GM21381 (cell line): ENCODE measurements around the gene THADA.
"Not testable (repeated sequence)": the region's sequence is repeated elsewhere in the genome, so short reads cannot be mapped to it uniquely, and the experiment has no call there.

ENCODE experiments used
- ATAC-seq: cut with Tn5 transposase; IDR thresholded peaks from one replicate; pipeline ENCODE4 v1.9.1; 2021; ENCODE audit warnings: mild to moderate bottlenecking, moderate library complexity; ENCODE audit not compliant: unreplicated experiment

Gene THADA

DNA sequence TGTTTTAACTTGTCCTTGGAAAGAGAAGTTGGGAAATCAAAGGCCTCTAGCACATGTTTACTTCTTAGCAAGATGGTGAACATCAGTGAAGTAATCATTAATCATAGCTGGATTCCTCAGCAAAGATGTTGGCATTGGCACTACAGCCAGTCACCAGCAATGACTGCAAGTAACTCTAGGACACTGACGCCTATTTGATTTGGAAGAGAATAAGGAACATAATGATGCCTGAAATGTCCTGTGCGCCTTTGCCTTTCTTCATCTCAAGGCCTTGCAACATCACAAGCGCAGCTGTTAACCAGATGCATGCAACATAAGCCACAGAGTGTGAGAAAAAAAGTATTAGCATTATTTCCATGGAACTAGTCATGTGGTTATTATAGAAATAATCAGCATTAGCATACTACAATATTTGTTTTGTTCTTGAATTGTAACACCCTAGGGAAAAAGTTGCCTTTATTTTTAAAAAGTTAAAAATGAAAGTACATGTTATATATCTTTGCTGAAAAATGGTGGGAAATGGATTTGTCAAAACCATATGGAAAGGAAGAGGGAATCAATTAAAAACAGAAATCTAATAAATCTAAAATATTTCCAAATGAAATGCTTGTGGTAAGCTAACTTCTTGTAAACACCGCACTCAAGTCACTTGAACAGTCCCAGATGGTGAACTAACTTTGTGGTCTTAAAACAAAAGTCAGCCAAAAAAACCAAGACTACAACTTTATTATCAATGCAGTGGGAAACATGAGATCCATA is 55.6 kb downstream of the THADA start:
- ATAC-seq = no peak

DNA sequence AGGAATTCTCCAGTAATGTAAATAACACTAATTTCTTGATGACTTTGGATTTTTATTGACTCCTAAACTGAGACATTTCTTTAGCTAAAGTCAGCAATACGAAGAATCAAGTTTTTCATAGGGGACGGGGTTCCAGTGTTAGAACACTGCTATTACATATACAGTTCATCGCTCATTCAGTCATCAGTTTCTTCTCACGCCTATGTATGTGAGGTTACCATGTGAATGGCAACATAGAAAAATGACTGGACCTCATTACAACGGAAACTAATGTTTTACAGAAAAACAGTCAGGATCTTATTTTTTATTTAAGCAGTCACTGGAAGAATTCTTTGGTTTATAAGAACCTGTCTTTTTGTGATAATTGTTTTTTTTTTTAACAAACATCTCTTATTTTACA is 56.4 kb downstream of the THADA start:
- no peak for ATAC-seq

DNA sequence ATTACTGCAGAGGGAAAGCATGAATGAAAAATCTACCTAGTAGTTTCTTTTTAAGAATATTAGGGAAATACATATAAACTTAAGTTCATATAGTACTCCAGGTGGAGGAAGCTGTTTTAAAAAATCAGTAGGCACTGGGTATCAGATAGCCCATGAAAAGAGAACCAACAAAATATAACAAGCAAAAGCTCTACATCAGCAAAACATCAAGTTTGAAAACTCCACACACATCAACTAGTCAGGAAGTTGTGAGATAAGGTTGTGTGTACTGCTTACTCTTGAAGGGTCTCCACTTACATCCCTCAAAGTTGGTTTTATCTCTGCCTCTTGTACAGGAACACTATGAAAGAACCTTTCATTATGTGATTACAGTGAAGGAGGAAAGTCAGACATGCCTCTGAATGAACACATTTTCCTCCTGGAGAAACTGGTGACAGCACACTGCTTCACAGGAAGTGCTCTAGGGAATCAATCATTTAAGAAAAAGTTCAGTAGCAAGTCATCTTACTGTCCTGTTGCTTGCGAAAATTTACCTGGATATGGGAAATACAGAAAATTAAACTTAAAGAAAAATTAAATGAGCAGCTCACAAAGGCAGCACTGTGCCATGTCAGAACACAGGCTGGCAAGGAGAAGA is 57.7 kb downstream of the THADA start:
- no peak for ATAC-seq

- no peak for ATAC-seq
Measured at GRCh38 chr2:43537137-43537536, 58.7 kb downstream of the THADA start.

- ATAC-seq = no peak
Measured at GRCh38 chr2:43534569-43534968, 61.3 kb downstream of the THADA start.

- ATAC-seq = not testable (repeated sequence)
Measured at GRCh38 chr2:43532572-43532971, 63.3 kb downstream of the THADA start.

GRCh38 chr2:43531251-43531650 is 64.6 kb downstream of the THADA start:
- ATAC-seq = no peak

GRCh38 chr2:43526994-43527393 is 68.8 kb downstream of the THADA start:
- ATAC-seq = no peak

DNA sequence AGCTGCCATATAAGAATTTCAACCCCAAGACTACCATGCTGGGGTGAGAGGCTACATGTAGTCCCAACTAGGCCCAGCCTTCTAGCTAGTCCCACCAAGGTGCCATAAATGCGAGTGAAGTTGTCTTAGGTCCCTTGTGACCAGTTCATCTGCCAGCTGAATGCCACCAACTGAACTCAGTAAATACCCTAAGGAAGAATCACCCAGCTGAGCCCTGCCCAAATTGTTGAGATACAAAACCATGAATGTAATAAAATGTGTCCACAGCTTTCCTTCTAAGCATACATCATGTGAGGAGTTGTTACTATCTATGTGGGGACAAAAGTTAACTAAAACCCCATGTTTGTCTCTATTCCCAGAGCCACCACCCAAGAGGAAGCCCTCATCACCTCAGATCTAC is 70.3 kb downstream of the THADA start:
- no peak for ATAC-seq

DNA sequence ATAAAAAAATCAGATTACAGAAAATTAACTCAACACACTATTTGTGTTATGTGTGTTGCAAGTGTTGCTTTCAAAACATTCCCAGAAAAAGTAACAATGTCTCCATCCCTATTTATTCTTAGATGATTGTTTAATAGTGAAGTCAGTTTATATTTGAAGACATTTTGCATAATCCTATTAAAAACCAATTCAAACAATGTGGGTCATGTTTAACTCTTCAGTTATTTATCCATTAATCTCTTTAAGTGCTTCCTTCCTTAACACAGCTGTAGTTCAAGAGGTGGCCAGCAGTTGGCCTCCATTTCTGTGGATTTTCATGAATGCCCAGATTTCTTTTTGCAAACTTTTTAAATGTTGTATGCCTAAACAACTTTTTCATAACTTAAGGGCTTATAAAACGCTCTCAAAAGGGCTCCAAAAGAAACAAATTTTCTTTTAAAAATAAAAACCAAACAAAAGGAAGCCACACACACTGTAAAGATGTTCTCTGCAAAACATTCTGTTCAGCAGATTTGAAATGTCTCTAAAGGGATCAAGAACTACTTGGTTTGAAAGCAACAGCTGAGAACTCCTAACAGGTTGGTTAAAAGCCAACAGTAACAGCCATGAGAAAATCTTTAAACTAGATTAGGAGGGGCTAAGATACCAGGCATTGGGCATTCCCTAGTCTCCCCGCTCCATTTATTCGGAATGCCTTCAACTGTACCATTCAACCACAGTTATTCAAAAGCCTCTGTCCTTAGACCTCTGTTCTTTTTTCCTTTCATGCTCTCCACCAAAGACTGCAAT is 71.5 kb downstream of the THADA start:
- ATAC-seq = no peak

- ATAC-seq = no peak
Measured at GRCh38 chr2:43522177-43522576, 73.7 kb downstream of the THADA start.

- ATAC-seq = no peak
Measured at GRCh38 chr2:43521568-43521967, 74.3 kb downstream of the THADA start.

DNA sequence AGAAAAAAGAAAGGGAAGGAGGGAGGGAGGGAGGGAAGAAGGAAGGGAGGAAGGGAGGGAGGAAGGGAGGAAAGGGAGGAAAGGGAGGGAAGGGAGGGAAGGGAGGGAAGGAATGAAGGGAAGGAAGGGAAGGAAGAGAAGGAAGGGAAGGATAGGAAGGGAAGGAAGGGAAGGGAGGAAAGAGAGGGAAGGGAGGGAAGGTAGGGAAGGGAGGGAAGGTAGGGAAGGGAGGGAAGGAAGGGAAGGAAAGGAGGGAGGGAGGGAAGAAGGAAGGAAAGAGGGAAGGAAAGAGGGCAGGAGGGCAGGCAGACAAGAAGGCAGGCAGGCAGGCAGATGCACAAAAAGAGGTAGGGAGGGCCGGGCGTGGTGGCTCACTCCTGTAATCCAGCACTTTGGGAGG is 74.9 kb downstream of the THADA start:
- no peak for ATAC-seq

DNA sequence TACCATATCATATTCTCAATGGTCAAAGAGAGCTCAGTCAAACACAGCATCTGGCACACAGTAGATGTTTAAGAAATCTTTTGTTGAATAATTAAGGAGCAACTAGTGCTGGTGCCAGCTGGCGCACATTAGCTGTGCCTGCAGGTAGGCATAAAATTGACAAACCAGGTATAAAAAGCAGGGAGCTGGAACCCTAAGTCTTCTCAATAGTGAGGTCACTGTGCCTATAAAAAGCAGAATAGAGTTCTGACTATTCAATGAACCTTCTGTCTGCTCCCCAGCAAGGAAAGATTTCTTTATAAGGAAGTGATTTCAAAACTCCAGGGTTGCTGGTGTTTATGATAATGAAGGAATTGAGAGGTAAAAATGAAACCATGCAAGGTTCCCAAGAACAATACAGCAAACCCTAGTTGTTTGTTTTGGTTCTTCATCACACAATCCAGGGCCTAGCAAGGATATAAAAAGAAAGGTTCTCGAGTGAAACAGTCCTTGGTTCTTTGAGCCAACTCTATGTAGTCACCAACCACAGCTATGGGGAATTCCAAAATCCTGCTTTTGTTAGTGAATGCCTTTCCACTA is 76.1 kb downstream of the THADA start:
- no peak for ATAC-seq

GRCh38 chr2:43518718-43519117 is 77.1 kb downstream of the THADA start:
- ATAC-seq = no peak

DNA sequence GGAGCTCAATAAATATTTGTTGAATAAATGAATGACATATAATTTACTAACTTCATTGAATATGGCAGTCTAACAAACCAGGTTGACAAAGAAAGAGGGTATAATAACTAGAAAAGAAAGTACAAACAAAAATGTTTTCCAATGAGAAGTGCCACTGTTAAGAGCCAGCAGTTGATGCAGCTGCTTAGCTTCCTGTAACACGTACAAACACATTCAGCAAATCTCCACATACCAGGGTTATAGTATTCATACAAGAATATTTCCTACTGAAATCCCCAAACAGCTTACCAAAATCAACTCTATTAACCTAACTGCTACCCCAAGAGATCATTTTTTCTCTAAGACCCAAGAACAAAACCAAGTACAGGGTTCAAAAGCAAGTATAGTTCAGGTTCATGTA is 77.7 kb downstream of the THADA start:
- ATAC-seq = no peak

DNA sequence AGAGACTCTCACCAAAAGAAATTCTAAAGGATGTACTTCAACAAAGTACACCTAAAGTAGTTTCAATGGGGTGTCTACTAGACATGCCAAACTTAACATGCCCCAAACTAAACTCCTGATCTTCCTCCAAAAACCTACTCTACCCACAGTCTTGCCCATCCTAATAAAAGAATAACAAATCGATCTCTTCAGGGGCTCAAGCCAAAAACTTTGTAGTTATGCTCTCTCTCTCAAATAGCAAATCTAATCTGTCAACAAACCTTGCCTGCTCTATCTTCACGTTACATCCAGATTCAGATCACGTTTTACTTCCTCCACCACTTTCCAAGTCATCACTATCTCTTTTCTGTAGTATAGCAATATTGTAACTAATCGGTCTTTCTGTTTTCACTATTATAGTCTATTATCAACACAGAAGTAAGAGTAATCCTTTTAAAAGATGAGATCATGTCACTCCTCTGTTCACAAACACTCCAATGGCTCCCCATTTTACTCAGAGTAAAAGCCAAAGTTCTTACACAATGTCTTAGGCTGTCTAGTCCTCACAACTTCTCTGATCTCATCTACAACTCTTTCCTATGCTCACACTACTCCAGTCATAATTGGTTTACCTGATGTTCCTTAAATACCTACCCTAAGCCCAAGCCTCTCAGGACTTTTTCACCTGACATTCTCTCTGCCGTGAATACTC is 79.9 kb downstream of the THADA start:
- ATAC-seq = no peak

DNA sequence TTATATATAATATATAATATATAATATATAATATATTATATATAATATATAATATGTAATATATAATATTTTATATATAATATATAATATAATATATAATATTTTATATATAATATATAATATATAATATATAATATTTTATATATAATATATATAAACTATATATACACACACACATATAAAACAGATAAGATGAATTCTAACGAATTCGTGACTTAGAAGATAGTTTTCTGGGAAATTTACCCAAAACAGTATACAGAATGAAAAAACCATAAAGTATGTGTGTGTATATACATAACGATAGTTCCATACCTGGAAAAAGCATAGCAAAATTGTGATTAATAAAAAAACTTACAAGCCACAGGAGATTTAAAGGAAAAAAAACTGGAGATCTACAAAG is 80.6 kb downstream of the THADA start:
- ATAC-seq = no peak

DNA sequence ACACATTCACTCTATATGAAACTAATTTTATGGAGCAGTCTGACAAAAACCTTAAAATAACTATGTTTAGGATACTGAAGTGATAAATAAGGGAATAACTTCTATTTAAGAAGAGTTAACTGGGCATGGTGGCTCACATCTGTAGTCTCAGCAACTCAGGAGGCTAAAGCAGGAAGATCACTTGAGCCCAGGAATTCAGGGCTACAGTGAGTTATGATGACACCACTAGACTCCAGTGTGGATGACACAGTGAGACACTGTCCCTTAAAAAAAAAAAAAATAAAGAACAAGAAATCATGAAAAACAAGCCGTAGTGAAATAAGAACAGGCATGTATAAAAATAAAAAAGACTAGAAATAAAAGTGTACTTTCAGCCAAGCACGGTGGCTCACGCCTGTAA is 82.0 kb downstream of the THADA start:
- ATAC-seq = no peak

DNA sequence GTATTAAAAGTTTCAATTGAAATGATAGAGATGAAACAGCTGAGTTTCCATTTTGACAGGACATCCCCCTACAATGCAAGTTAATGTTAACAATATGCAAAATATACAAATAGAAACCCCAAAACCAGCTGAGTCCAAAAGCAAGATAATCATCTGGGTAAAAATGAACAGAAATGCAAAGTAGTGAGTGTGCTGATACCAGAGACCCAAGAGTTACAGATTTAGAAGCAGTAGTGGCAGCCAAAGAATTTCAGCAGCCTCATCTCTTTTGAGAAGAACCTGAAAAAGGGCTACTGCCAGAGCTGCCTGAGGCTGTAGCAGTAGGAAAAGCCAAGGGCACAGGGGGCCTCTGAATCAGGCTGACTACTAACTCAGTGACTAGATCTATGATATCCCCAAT is 82.6 kb downstream of the THADA start:
- ATAC-seq = peak; percentile 73

GRCh38 chr2:43511199-43511598 is 84.6 kb downstream of the THADA start:
- no peak for ATAC-seq
